ENCODE measurements around the gene BDKRB2.

Gene BDKRB2

GRCh38 chr14:96161636-96162035 lies 43.0 kb upstream of the BDKRB2 start:
- no peak for DNase-seq (ENCODE audit: low spot score)
- TF ChIP-seq, protein P1, sequence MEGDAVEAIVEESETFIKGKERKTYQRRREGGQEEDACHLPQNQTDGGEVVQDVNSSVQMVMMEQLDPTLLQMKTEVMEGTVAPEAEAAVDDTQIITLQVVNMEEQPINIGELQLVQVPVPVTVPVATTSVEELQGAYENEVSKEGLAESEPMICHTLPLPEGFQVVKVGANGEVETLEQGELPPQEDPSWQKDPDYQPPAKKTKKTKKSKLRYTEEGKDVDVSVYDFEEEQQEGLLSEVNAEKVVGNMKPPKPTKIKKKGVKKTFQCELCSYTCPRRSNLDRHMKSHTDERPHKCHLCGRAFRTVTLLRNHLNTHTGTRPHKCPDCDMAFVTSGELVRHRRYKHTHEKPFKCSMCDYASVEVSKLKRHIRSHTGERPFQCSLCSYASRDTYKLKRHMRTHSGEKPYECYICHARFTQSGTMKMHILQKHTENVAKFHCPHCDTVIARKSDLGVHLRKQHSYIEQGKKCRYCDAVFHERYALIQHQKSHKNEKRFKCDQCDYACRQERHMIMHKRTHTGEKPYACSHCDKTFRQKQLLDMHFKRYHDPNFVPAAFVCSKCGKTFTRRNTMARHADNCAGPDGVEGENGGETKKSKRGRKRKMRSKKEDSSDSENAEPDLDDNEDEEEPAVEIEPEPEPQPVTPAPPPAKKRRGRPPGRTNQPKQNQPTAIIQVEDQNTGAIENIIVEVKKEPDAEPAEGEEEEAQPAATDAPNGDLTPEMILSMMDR (IDR thresholded peaks at IDR 0.05; ENCODE audit: extremely low read depth, missing control alignments) = no peak

- TF ChIP-seq, protein P1 (IDR thresholded peaks at IDR 0.05; ENCODE audit: extremely low read depth, missing control alignments) = no peak
- no peak for DNase-seq (ENCODE audit: low spot score)
Measured at GRCh38 chr14:96162265-96162664, 42.4 kb upstream of the BDKRB2 start.

- no peak for DNase-seq (ENCODE audit: low spot score)
Measured at GRCh38 chr14:96162741-96163140, 41.9 kb upstream of the BDKRB2 start.

GRCh38 chr14:96164861-96165490 lies 39.7 kb upstream of the BDKRB2 start:
- TF ChIP-seq, protein P1 (IDR thresholded peaks at IDR 0.05; ENCODE audit: extremely low read depth, missing control alignments) = no peak
- DNase-seq (ENCODE audit: low spot score) = no peak

More at GRCh38 chr14:96162741-96163140, 41.9 kb upstream of the BDKRB2 start:
- TF ChIP-seq, protein P1 (IDR thresholded peaks at IDR 0.05; ENCODE audit: extremely low read depth, missing control alignments) = no peak

GRCh38 chr14:96165493-96166436 lies 38.9 kb upstream of the BDKRB2 start:
- DNase-seq (ENCODE audit: low spot score) = no peak
- TF ChIP-seq, protein P1 (IDR thresholded peaks at IDR 0.05; ENCODE audit: extremely low read depth, missing control alignments) = no peak

DNA sequence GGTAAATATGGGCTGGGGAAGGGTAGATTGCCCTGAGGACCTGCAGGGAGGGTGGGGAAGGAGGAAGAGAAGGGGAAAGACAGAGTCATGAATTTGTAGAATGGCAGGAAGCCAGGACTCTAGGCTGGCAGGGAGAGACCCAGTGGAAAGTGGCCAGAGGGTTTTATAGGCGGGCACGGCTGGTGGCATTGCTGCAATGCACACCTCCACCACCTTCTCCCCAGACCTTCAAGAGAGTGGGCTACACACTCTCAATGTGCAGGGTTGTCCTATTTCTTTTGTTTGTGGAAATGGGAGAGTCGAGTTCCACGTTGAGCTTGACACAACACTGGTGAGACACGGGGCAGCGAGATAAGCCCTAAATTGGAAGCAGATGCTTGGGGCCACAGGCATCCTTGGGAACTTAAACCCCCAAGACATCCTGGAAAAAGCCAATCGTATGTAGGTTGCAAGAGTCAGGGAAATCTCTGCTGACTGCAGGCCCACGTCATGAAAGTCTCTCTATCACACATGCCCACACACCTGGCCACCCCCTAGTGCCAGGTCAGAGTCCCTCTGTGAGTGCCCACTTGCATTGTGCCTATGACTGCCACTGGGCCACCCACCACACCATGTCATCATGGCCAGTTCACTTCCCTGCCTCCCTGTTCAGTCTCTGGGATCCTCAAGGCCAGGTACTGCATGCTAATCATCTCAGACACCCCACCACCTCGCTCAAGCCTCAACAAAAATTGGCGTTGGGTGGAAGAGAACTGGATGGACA lies 38.0 kb upstream of the BDKRB2 start:
- TF ChIP-seq, protein P1 (IDR thresholded peaks at IDR 0.05; ENCODE audit: extremely low read depth, missing control alignments) = no peak
- no peak for DNase-seq (ENCODE audit: low spot score)

Measured in GM20000 (cell line).